HL-60 (cell line): ENCODE results near the gene EOGT.

ENCODE experiments used
- DNase-seq, 2 experiments: peaks; one replicate each; pipeline ENCODE4 v3.0.0-alpha.2; 2010 to 2020; ENCODE audit warnings: low read depth in 1 of 2, low spot score in 1 of 2
- H3K27ac ChIP-seq: fragments of 250-450 bp; sonication (Bioruptor Pico); replicated peaks from 2 replicates; pipeline ENCODE4 v1.5.1; 2020; ENCODE audit warnings: mild to moderate bottlenecking, moderate library complexity
- H3K27me3 ChIP-seq: fragments of 250-450 bp; sonication (Bioruptor Pico); 2 replicates; pipeline ENCODE4 v1.5.1; 2021; ENCODE audit warnings: mild to moderate bottlenecking, moderate library complexity; ENCODE audit not compliant: insufficient read depth, poor library complexity, severe bottlenecking
- H3K4me3 ChIP-seq: replicated peaks from 2 replicates; pipeline ENCODE4 v1.5.1; 2011; ENCODE audit warnings: mild to moderate bottlenecking, control low read depth, low read length; ENCODE audit not compliant: insufficient read depth
- GABPA ChIP-seq: IDR thresholded peaks from 2 replicates; pipeline ENCODE4 v1.6.1; 2012; ENCODE audit warnings: low read depth
- POLR2AphosphoS5 ChIP-seq: IDR thresholded peaks from 2 replicates; pipeline ENCODE4 v1.6.1; 2012; ENCODE audit warnings: low read depth
- SPI1 ChIP-seq: IDR thresholded peaks from 2 replicates; pipeline ENCODE4 v1.6.1; 2012; ENCODE audit warnings: low read depth, mild to moderate bottlenecking, borderline replicate concordance
- TF ChIP-seq, protein P1 (sequence below): IDR thresholded peaks from 2 replicates; pipeline ENCODE4 v1.6.1; 2012; ENCODE audit warnings: low read depth; ENCODE audit not compliant: insufficient replicate concordance
- TF ChIP-seq, protein P2 (sequence below): IDR thresholded peaks from one replicate; pipeline ENCODE4 v1.5.1; 2011; ENCODE audit warnings: low read length, control low read depth, inconsistent platforms; ENCODE audit not compliant: insufficient read depth

EOGT gene

GRCh38 chr3:68996356-68996995, 17.0 kb downstream of the EOGT start:
- H3K4me3 ChIP-seq: no peak overlapping the region
- TF ChIP-seq GABPA (no peak), POLR2AphosphoS5 (no peak), SPI1 (no peak)
- TF ChIP-seq, protein P1, sequence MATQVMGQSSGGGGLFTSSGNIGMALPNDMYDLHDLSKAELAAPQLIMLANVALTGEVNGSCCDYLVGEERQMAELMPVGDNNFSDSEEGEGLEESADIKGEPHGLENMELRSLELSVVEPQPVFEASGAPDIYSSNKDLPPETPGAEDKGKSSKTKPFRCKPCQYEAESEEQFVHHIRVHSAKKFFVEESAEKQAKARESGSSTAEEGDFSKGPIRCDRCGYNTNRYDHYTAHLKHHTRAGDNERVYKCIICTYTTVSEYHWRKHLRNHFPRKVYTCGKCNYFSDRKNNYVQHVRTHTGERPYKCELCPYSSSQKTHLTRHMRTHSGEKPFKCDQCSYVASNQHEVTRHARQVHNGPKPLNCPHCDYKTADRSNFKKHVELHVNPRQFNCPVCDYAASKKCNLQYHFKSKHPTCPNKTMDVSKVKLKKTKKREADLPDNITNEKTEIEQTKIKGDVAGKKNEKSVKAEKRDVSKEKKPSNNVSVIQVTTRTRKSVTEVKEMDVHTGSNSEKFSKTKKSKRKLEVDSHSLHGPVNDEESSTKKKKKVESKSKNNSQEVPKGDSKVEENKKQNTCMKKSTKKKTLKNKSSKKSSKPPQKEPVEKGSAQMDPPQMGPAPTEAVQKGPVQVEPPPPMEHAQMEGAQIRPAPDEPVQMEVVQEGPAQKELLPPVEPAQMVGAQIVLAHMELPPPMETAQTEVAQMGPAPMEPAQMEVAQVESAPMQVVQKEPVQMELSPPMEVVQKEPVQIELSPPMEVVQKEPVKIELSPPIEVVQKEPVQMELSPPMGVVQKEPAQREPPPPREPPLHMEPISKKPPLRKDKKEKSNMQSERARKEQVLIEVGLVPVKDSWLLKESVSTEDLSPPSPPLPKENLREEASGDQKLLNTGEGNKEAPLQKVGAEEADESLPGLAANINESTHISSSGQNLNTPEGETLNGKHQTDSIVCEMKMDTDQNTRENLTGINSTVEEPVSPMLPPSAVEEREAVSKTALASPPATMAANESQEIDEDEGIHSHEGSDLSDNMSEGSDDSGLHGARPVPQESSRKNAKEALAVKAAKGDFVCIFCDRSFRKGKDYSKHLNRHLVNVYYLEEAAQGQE: no peak
- TF ChIP-seq, protein P2, sequence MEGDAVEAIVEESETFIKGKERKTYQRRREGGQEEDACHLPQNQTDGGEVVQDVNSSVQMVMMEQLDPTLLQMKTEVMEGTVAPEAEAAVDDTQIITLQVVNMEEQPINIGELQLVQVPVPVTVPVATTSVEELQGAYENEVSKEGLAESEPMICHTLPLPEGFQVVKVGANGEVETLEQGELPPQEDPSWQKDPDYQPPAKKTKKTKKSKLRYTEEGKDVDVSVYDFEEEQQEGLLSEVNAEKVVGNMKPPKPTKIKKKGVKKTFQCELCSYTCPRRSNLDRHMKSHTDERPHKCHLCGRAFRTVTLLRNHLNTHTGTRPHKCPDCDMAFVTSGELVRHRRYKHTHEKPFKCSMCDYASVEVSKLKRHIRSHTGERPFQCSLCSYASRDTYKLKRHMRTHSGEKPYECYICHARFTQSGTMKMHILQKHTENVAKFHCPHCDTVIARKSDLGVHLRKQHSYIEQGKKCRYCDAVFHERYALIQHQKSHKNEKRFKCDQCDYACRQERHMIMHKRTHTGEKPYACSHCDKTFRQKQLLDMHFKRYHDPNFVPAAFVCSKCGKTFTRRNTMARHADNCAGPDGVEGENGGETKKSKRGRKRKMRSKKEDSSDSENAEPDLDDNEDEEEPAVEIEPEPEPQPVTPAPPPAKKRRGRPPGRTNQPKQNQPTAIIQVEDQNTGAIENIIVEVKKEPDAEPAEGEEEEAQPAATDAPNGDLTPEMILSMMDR: no peak
- H3K27ac ChIP-seq: no peak overlapping the region
- DNase-seq: no peak
- H3K27me3 ChIP-seq: no peaks in the 10 kb centered on the region

GRCh38 chr3:68988740-68989139, 24.7 kb downstream of the EOGT start:
- TF ChIP-seq GABPA (no peak), POLR2AphosphoS5 (no peak), SPI1 (no peak)
- TF ChIP-seq, protein P1: no peak
- TF ChIP-seq, protein P2: no peak
- no peaks in the 10 kb centered on the region for H3K27me3 ChIP-seq
- no peak for DNase-seq
- no peak overlapping the region for H3K27ac ChIP-seq
- no peak overlapping the region for H3K4me3 ChIP-seq

GRCh38 chr3:68987322-68987721, 26.2 kb downstream of the EOGT start:
- TF ChIP-seq GABPA (no peak), SPI1 (no peak), POLR2AphosphoS5 (no peak)
- TF ChIP-seq, protein P2: no peak
- TF ChIP-seq, protein P1: no peak
- no peak for DNase-seq
- H3K27me3 ChIP-seq: no peaks in the 10 kb centered on the region
- H3K27ac ChIP-seq: no peak overlapping the region
- H3K4me3 ChIP-seq: no peak overlapping the region
